HepG2 (cell line): Measurements from ENCODE around the gene GNA15. TPM values are rescaled to one million over a fixed set of nuclear protein-coding genes. Genes with fewer than 3 reads are reported as not detected.

Experiments
- ATAC-seq: fragments of 200-7000 bp; cut with Tn5 transposase; 3 replicates; pipeline ENCODE4 v1.9.1; 2020; ENCODE audit warnings: mild to moderate bottlenecking, moderate library complexity
- BruUV-seq: library from RNA; stranded (reverse); fragments of 400-500 nt; replicated peaks from 2 replicates; lab custom pipeline; 2021; lab: Mats Ljungman, UMichigan
- CTCF ChIA-PET: fragments of 300-600 bp; formaldehyde crosslinking; extraction: SDS; loops from one replicate; lab custom pipeline; 2021; ENCODE audit warnings: low total read pairs, inconsistent platforms, low intra/inter-chr PET ratio; lab: Yijun Ruan, JAX
- POLR2A ChIA-PET: fragments of 350-600 bp; sonication (Branson Sonifier 250); formaldehyde crosslinking; loops from one replicate; lab custom pipeline; 2020; ENCODE audit warnings: antibody characterized with exemption, inconsistent platforms; lab: Yijun Ruan, JAX
- DNase-seq: peaks from one replicate; pipeline ENCODE4 v3.0.0-alpha.2; 2015; ENCODE audit warnings: low spot score
- FAIRE-seq: peaks from 3 replicates; lab custom pipeline; 2011; peaks lifted over from hg19 to GRCh38; lab: Jason Lieb, UNC
- H2AFZ ChIP-seq: one replicate; pipeline ENCODE4 v1.6.1; 2011; ENCODE audit warnings: low read length, inconsistent platforms
- H3K27ac ChIP-seq: fragments of 300-600 bp; 3 replicates; pipeline ENCODE4 v1.8.0; 2011; ENCODE audit warnings: mixed run types, mild to moderate bottlenecking, mixed read lengths, low read length, inconsistent platforms; ENCODE audit not compliant: insufficient read depth; ENCODE audit errors: extremely low read length
- H3K27me3 ChIP-seq, 2 experiments: fragments of 200-600 bp in 1 of 2; 2 replicates in 1 of 2; 3 replicates in 1 of 2; pipeline versions ENCODE4 v1.6.0 to v1.8.0; 2011; ENCODE audit warnings: low read length in 2 of 2, mild to moderate bottlenecking in 2 of 2, moderate library complexity in 2 of 2, inconsistent platforms in 1 of 2; ENCODE audit not compliant: insufficient read depth in 2 of 2, control insufficient read depth in 1 of 2
- H3K36me3 ChIP-seq, 2 experiments: fragments of 200-600 bp in 1 of 2; replicated peaks in 1 of 2; 2 replicates in 1 of 2; 3 replicates in 1 of 2; pipeline versions ENCODE4 v1.5.1 to v1.8.0; 2011; ENCODE audit warnings: low read length in 2 of 2, inconsistent platforms in 1 of 2; ENCODE audit not compliant: insufficient read depth in 2 of 2, control insufficient read depth in 1 of 2
- H3K4me1 ChIP-seq: 2 replicates; pipeline ENCODE4 v1.5.1; 2012; ENCODE audit warnings: low read length, inconsistent platforms; ENCODE audit not compliant: insufficient read depth
- H3K4me2 ChIP-seq: 2 replicates; pipeline ENCODE4 v1.6.0; 2011; ENCODE audit warnings: low read depth, low read length, inconsistent platforms
- H3K4me3 ChIP-seq, 3 experiments: fragments of 200-600 bp in 1 of 3; sonication (generic), shearing (Covaris generic) in 1 of 3; replicated peaks in 1 of 3; 2 replicates each; pipeline ENCODE4 v1.5.1; 2011 to 2016; ENCODE audit warnings: low read length in 3 of 3, inconsistent platforms in 2 of 3, low read depth in 2 of 3, mild to moderate bottlenecking in 2 of 3, control low read depth in 1 of 3, mixed read lengths in 1 of 3; ENCODE audit not compliant: insufficient read depth in 1 of 3
- H3K79me2 ChIP-seq: one replicate; pipeline ENCODE4 v1.6.1; 2011; ENCODE audit warnings: low read length, inconsistent platforms; ENCODE audit not compliant: insufficient read depth
- H3K9ac ChIP-seq: 2 replicates; pipeline ENCODE4 v1.6.0; 2011; ENCODE audit warnings: mild to moderate bottlenecking, low read depth, low read length, inconsistent platforms; ENCODE audit not compliant: insufficient read depth
- H3K9me3 ChIP-seq: 2 replicates; pipeline ENCODE4 v1.5.1; 2012; ENCODE audit warnings: mild to moderate bottlenecking, low read length
- H4K20me1 ChIP-seq: 2 replicates; pipeline ENCODE4 v1.6.0; 2011; ENCODE audit warnings: inconsistent platforms, mild to moderate bottlenecking, low read length, moderate library complexity; ENCODE audit not compliant: insufficient read depth
- HMG20B ChIP-seq: conservative IDR thresholded peaks from 2 replicates; pipeline ENCODE4 v1.6.1; 2016; ENCODE audit warnings: missing genetic modification reagents, missing compliant biosample characterization
- KLF12 ChIP-seq: sonication (generic); formaldehyde crosslinking; IDR thresholded peaks from 2 replicates; pipeline ENCODE4 v1.4.0; 2020; ENCODE audit warnings: missing genetic modification reagents, borderline replicate concordance
- MAFK ChIP-seq, 2 experiments: IDR thresholded peaks in 1 of 2; conservative IDR thresholded peaks in 1 of 2; 2 replicates each; pipeline ENCODE4 v1.6.1; 2011; ENCODE audit warnings: improper control_type of control experiment in 2 of 2, low read length in 2 of 2
- MIER3 ChIP-seq: IDR thresholded peaks from 2 replicates; pipeline ENCODE4 v1.6.1; 2016; ENCODE audit warnings: missing compliant biosample characterization, borderline replicate concordance
- SMAD9 ChIP-seq: sonication (generic); formaldehyde crosslinking; IDR thresholded peaks from 2 replicates; pipeline ENCODE4 v1.5.1; 2020; ENCODE audit warnings: mild to moderate bottlenecking, missing genetic modification reagents
- ZNF24 ChIP-seq: fragments of 450-650 bp; IDR thresholded peaks from 2 replicates; pipeline ENCODE4 v1.6.1; 2017; ENCODE audit warnings: antibody characterized with exemption, mild to moderate bottlenecking
- WGBS: methylation state at CpG from one replicate; pipeline ENCODE4 v1.1.6; 2017; ENCODE audit warnings: low lambda C conversion rate; 5-methylcytosine and 5-hydroxymethylcytosine counted together
- in situ Hi-C: cut with HindIII; loops from 2 replicates; pipeline ENCODE4 v1.10.0; 2017; ENCODE audit warnings: low pct_unique_long_range_greater_than_20kb; ENCODE audit not compliant: extremely low pct_ligation_motif_present
- intact Hi-C: fragments of 100-400 bp; cut with micrococcal nuclease; formaldehyde crosslinking; loops from one replicate; pipeline ENCODE4 v1.10.0; 2022; ENCODE audit not compliant: unreplicated experiment
- polyA plus RNA-seq, 8 experiments: library from polyadenylated mRNA; depleted of rRNA in 3 of 8; stranded (reverse) in 7 of 8; unstranded in 1 of 8; fragments of >200 nt; fragmentation: Illumina TruSeq in 4 of 8; extraction: Trizol in 4 of 8; gene quantifications; 2 replicates each; pipeline versions ENCODE4 v1.2.1 to v1.2.3, GENCODE V29; 2011 to 2016; ENCODE audit warnings: low read depth in 4 of 8, missing spikeins in 1 of 8, mixed read lengths in 1 of 8; ENCODE audit not compliant: insufficient read depth in 1 of 8
- total RNA-seq, 5 experiments: library from RNA; depleted of rRNA; stranded (reverse); fragments of >200 nt; fragmentation: Illumina TruSeq; extraction: Trizol; gene quantifications; 2 replicates each; pipeline ENCODE4 v1.2.3, GENCODE V29; 2016; ENCODE audit warnings: low read depth in 1 of 5

GNA15 gene
- total and polyA plus RNA-seq, 2 of the 13 experiments (the other 11 are each of a cell fraction or from before 2014, with no cell fraction given): not detected

DNA sequence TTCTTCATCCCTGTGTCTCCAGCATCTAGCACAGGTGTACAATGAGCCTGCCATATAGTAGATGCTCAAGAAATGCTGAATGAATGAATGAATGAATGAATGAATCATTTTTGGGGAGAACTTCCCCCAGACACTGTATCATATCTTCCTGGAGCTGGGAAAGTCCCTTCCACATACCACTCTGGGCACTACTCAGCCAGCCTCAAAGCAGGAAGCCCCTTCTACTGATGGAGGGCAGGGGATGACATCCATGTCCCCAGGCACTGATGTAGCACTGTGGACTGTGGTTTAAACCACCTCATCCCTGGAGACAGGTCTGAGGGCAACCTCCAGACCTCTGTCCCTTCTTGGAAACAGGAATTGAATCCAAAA lies 4.8 kb downstream of the GNA15 start:
- no peak for FAIRE-seq
- ChIA-PET POLR2A (no interaction called here), CTCF (no interaction called here)
- no peak overlapping the region for H3K27ac ChIP-seq
- H3K9ac ChIP-seq: no peak overlapping the region
- no peaks in the 10 kb centered on the region; a peak in 2 of 5 replicates for H3K27me3 ChIP-seq
- H3K79me2 ChIP-seq: no peaks in the 10 kb centered on the region
- BruUV-seq: no TSS peak
- no peak overlapping the region for H3K4me3 ChIP-seq
- TF ChIP-seq ZNF24 (peak; percentile 80), MIER3 (no peak)
- TF ChIP-seq, all 625 proteins: peak for 1
- H3K36me3 ChIP-seq: no peaks in the 10 kb centered on the region
- H3K9me3 ChIP-seq: no peaks in the 10 kb centered on the region
- H3K4me2 ChIP-seq: no peak overlapping the region
- in situ Hi-C loops: no loop called here
- DNase-seq (no peak), ATAC-seq (no peak)
- H3K4me1 ChIP-seq: no peaks in the 10 kb centered on the region
- no peak overlapping the region for H2AFZ ChIP-seq
- H4K20me1 ChIP-seq: no peaks in the 10 kb centered on the region
- intact Hi-C loops: no loop called here

DNA sequence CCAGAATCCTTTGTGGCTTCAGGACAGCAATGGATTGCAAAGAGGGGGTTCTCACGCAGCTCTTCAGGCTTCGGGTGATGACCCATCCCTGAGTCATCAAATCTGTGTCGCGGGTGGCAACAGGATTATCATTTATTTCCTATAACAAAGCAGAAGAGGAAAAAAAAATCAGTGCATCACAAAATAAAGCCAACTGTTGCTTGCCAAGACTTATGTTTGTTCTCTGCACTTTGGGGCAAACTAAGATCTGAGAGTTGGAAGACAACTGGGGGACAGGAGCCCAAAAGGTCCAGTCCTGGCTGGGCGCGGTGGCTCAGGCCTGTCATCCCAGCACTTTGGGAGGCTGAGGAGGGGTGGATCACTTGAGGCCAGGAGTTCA lies 6.4 kb downstream of the GNA15 start:
- Histone ChIP-seq H3K27ac (no peak overlapping the region), H3K4me1 (no peaks in the 10 kb centered on the region), H3K27me3 (peaks cover 0 to 1% of the 10 kb centered on the region in 2 experiments; a peak in 3 of 5 replicates), H4K20me1 (no peaks in the 10 kb centered on the region)
- BruUV-seq: no TSS peak
- in situ Hi-C loops: no loop called here
- TF ChIP-seq MAFK (conservative IDR thresholded peaks at IDR 0.05 in 1 of 2, IDR thresholded peaks at IDR 0.05 in 1 of 2; ENCODE audit: low read length in 2 of 2) (peak in 1 of 2 experiments; percentile 25; a peak in 2 of 4 replicates), KLF12 (CRISPR knock-in tag) (no peak), SMAD9 (CRISPR knock-in tag) (no peak), HMG20B (CRISPR knock-in tag) (no peak)
- TF ChIP-seq, all 625 proteins: peak for 1
- Histone ChIP-seq H3K4me2 (no peak overlapping the region), H2AFZ (no peak overlapping the region), H3K79me2 (no peaks in the 10 kb centered on the region), H3K9me3 (no peaks in the 10 kb centered on the region), H3K36me3 (no peaks in the 10 kb centered on the region), H3K9ac (no peak overlapping the region), H3K4me3 (no peak overlapping the region)
- no peak for DNase-seq
- ATAC-seq: no peak
- CTCF ChIA-PET: no interaction called here
- 65% methylated on average over 6 of the region's 6 CpGs for WGBS
- POLR2A ChIA-PET: no interaction called here
- intact Hi-C loops: no loop called here
- FAIRE-seq: no peak
